Liver (tissue), 9 donors: Measurements from ENCODE around the gene KIF2B. TPM values are rescaled to one million over a fixed set of nuclear protein-coding genes. Genes with fewer than 3 reads are reported as not detected.

Experiments
- DNase-seq: peaks from one replicate; pipeline ENCODE4 v3.0.0-alpha.2; 2017; ENCODE audit warnings: low spot score
- H3K27ac ChIP-seq, 2 donors: one replicate each; pipeline ENCODE4 v1.7.0; 2013; ENCODE audit warnings: inconsistent platforms in 2 of 2, low read length in 2 of 2, control low read depth in 1 of 2, low read depth in 1 of 2, mild to moderate bottlenecking in 1 of 2
- H3K27me3 ChIP-seq, 4 donors: one replicate each; pipeline versions ENCODE4 v1.6.1 to v1.7.0; 2013; ENCODE audit warnings: low read length in 3 of 4, inconsistent platforms in 1 of 4, mild to moderate bottlenecking in 1 of 4, moderate library complexity in 1 of 4; ENCODE audit not compliant: control insufficient read depth in 4 of 4, insufficient read depth in 4 of 4
- H3K36me3 ChIP-seq, 4 donors: one replicate each; pipeline versions ENCODE4 v1.6.1 to v1.7.0; 2013; ENCODE audit warnings: low read length in 3 of 4, mild to moderate bottlenecking in 3 of 4, low read depth in 1 of 4, moderate library complexity in 1 of 4; ENCODE audit not compliant: control insufficient read depth in 4 of 4, insufficient read depth in 3 of 4
- H3K4me1 ChIP-seq, 4 donors: one replicate each; pipeline versions ENCODE4 v1.6.1 to v1.7.0; 2013; ENCODE audit warnings: low read length in 3 of 4, mild to moderate bottlenecking in 3 of 4, moderate library complexity in 1 of 4; ENCODE audit not compliant: control insufficient read depth in 4 of 4, insufficient read depth in 4 of 4
- H3K4me3 ChIP-seq, 3 donors: one replicate each; pipeline versions ENCODE4 v1.6.1 to v1.7.0; 2013; ENCODE audit warnings: low read length in 3 of 3, control low read depth in 1 of 3, low read depth in 1 of 3, mild to moderate bottlenecking in 1 of 3
- H3K9ac ChIP-seq, 2 donors: one replicate each; pipeline ENCODE4 v1.7.0; 2013; ENCODE audit warnings: low read length in 2 of 2, mild to moderate bottlenecking in 2 of 2, moderate library complexity in 2 of 2, control low read depth in 1 of 2, low read depth in 1 of 2
- H3K9me3 ChIP-seq, 4 donors: one replicate each; pipeline versions ENCODE4 v1.6.1 to v1.7.0; 2013; ENCODE audit warnings: low read length in 3 of 4; ENCODE audit not compliant: control insufficient read depth in 4 of 4
- ATF3 ChIP-seq: IDR thresholded peaks from 2 replicates; pipeline ENCODE4 v1.6.1; 2016; ENCODE audit warnings: antibody characterized with exemption
- CTCF ChIP-seq: fragments of 150-350 bp; IDR thresholded peaks from 2 replicates; pipeline ENCODE4 v1.5.1; 2017; ENCODE audit warnings: improper control_type of control experiment, low read depth, low read length; ENCODE audit not compliant: missing input control
- EGR1 ChIP-seq, 2 donors: IDR thresholded peaks; 2 replicates each; pipeline ENCODE4 v1.6.1; 2016 to 2018; ENCODE audit warnings: antibody characterized with exemption in 2 of 2, low read depth in 2 of 2
- FOXA1 ChIP-seq: IDR thresholded peaks from 2 replicates; pipeline ENCODE4 v1.6.1; 2016; ENCODE audit warnings: antibody characterized with exemption
- FOXA2 ChIP-seq: IDR thresholded peaks from 2 replicates; pipeline ENCODE4 v1.6.1; 2016; ENCODE audit warnings: antibody characterized with exemption
- GABPA ChIP-seq, 2 donors: IDR thresholded peaks in 1 of 2; conservative IDR thresholded peaks in 1 of 2; 2 replicates each; pipeline ENCODE4 v1.6.1; 2016; ENCODE audit warnings: antibody characterized with exemption in 2 of 2, mild to moderate bottlenecking in 1 of 2, moderate library complexity in 1 of 2
- HNF4A ChIP-seq, 2 donors: conservative IDR thresholded peaks; 2 replicates each; pipeline ENCODE4 v1.6.1; 2016; ENCODE audit warnings: antibody characterized with exemption in 2 of 2, mild to moderate bottlenecking in 2 of 2
- HNF4G ChIP-seq: IDR thresholded peaks from 2 replicates; pipeline ENCODE4 v1.6.1; 2016; ENCODE audit warnings: antibody characterized with exemption
- JUND ChIP-seq, 2 donors: IDR thresholded peaks; 2 replicates each; pipeline ENCODE4 v1.6.1; 2016; ENCODE audit warnings: antibody characterized with exemption in 2 of 2
- MAX ChIP-seq: IDR thresholded peaks from 2 replicates; pipeline ENCODE4 v1.6.1; 2016; ENCODE audit warnings: antibody characterized with exemption
- NR2F2 ChIP-seq: IDR thresholded peaks from 2 replicates; pipeline ENCODE4 v1.6.1; 2016; ENCODE audit warnings: antibody characterized with exemption
- RAD21 ChIP-seq, 2 donors: IDR thresholded peaks; 2 replicates each; pipeline ENCODE4 v1.6.1; 2016; ENCODE audit warnings: antibody characterized with exemption in 2 of 2, mild to moderate bottlenecking in 2 of 2
- REST ChIP-seq: IDR thresholded peaks from 2 replicates; pipeline ENCODE4 v1.6.1; 2016; ENCODE audit warnings: antibody characterized with exemption, mild to moderate bottlenecking
- RXRA ChIP-seq, 2 donors: IDR thresholded peaks; 2 replicates each; pipeline ENCODE4 v1.6.1; 2017 to 2018; ENCODE audit warnings: antibody characterized with exemption in 2 of 2, mild to moderate bottlenecking in 1 of 2
- SP1 ChIP-seq: IDR thresholded peaks from 2 replicates; pipeline ENCODE4 v1.6.1; 2018; ENCODE audit warnings: antibody characterized with exemption, mild to moderate bottlenecking
- TAF1 ChIP-seq: conservative IDR thresholded peaks from 2 replicates; pipeline ENCODE4 v1.6.1; 2016; ENCODE audit warnings: antibody characterized with exemption, mild to moderate bottlenecking
- YY1 ChIP-seq: IDR thresholded peaks from 2 replicates; pipeline ENCODE4 v1.6.1; 2016; ENCODE audit warnings: antibody characterized with exemption, mild to moderate bottlenecking
- ZBTB33 ChIP-seq: IDR thresholded peaks from 2 replicates; pipeline ENCODE4 v1.6.1; 2016; ENCODE audit warnings: antibody characterized with exemption
- WGBS: extraction: QIAGEN DNeasy Blood & Tissue Kit; methylation state at CpG from one replicate; pipeline ENCODE4 v1.1.7; 2013; 5-methylcytosine and 5-hydroxymethylcytosine counted together
- polyA plus RNA-seq, 2 donors: library from polyadenylated mRNA; stranded (reverse) in 1 of 2; unstranded in 1 of 2; fragments of 200-250 nt in 1 of 2; fragments of >200 nt in 1 of 2; fragmentation: Nextera tagmentation in 1 of 2; extraction: Ambion mirVana in 1 of 2; gene quantifications; one replicate each; pipeline versions ENCODE4 v1.2.1 to v1.2.3, GENCODE V29; 2013 to 2015
- total RNA-seq, 2 donors: library from RNA; depleted of rRNA; stranded (reverse); fragments of >200 nt; gene quantifications; one replicate each; pipeline ENCODE4 v1.2.3, GENCODE V29; 2014
- donor health status: healthy.
- donor health status: healthy.
- donor health status: healthy.
- donor health status: healthy.
- donor health status: healthy.

Gene KIF2B
- total and polyA plus RNA-seq, 4 donors: not detected

- Histone ChIP-seq H3K4me1 (no peaks in the 10 kb centered on the region), H3K27ac (no peak overlapping the region), H3K27me3 (peaks cover 0 to 4% (median 0%) of the 10 kb centered on the region in 4 donors), H3K9me3 (no peaks in the 10 kb centered on the region), H3K4me3 (no peak overlapping the region), H3K9ac (no peak overlapping the region), H3K36me3 (no peaks in the 10 kb centered on the region)
- 68% methylated on average over 6 of the region's 6 CpGs for WGBS
- no peak for DNase-seq
- TF ChIP-seq GABPA (IDR thresholded peaks at IDR 0.05 in 1 of 2, conservative IDR thresholded peaks at IDR 0.05 in 1 of 2): no peak
- TF ChIP-seq CTCF: no peak
- TF ChIP-seq ATF3: no peak
- no peak for TF ChIP-seq FOXA2
- no peak for TF ChIP-seq RXRA (IDR thresholded peaks at IDR 0.05)
- TF ChIP-seq YY1: no peak
- no peak for TF ChIP-seq MAX
- TF ChIP-seq ZBTB33: no peak
- no peak for TF ChIP-seq JUND (IDR thresholded peaks at IDR 0.05)
- no peak for TF ChIP-seq FOXA1
- TF ChIP-seq REST: no peak
- no peak for TF ChIP-seq NR2F2
- TF ChIP-seq SP1: no peak
Observed at GRCh38 chr17:53791551-53791950, 31.2 kb upstream of the KIF2B start.

GRCh38 chr17:53792451-53792850 lies 30.3 kb upstream of the KIF2B start:
- no peaks in the 10 kb centered on the region for H3K4me1 ChIP-seq
- H3K27me3 ChIP-seq: peaks cover 0 to 4% (median 0%) of the 10 kb centered on the region in 4 donors
- no peak overlapping the region for H3K4me3 ChIP-seq
- H3K9me3 ChIP-seq: no peaks in the 10 kb centered on the region
- 84% methylated on average over 5 of the region's 5 CpGs for WGBS
- DNase-seq: no peak
- H3K27ac ChIP-seq: no peak overlapping the region
- H3K36me3 ChIP-seq: no peaks in the 10 kb centered on the region
- H3K9ac ChIP-seq: no peak overlapping the region
- TF ChIP-seq FOXA1: no peak
- no peak for TF ChIP-seq TAF1
- TF ChIP-seq RAD21 (IDR thresholded peaks at IDR 0.05): no peak
- TF ChIP-seq SP1: no peak
- TF ChIP-seq FOXA2: no peak
- no peak for TF ChIP-seq JUND (IDR thresholded peaks at IDR 0.05)
- TF ChIP-seq GABPA (IDR thresholded peaks at IDR 0.05 in 1 of 2, conservative IDR thresholded peaks at IDR 0.05 in 1 of 2): no peak
- no peak for TF ChIP-seq YY1
- TF ChIP-seq HNF4G: no peak
- no peak for TF ChIP-seq EGR1 (IDR thresholded peaks at IDR 0.05; ENCODE audit: low read depth in 2 of 2)
- TF ChIP-seq ZBTB33: no peak
- no peak for TF ChIP-seq RXRA (IDR thresholded peaks at IDR 0.05)
- TF ChIP-seq HNF4A (conservative IDR thresholded peaks at IDR 0.05): no peak
- TF ChIP-seq MAX: no peak
- TF ChIP-seq CTCF: no peak
